GM13976 (cell line): ENCODE results near the gene AGMO.
"Not testable (repeated sequence)": the region's sequence is repeated elsewhere in the genome, so short reads cannot be mapped to it uniquely, and the experiment has no call there.

Source experiments
- DNase-seq: peaks from one replicate; pipeline ENCODE4 v3.0.0; 2012; ENCODE audit warnings: low spot score
- in situ Hi-C: fragments of 300-500 bp; cut with MboI; formaldehyde crosslinking; loops from one replicate; pipeline ENCODE4 v1.12.0; 2022; ENCODE audit warnings: low sequenced_read_pairs, mixed read lengths, inconsistent platforms; ENCODE audit not compliant: unreplicated experiment
- TF ChIP-seq, protein P1 (sequence below): IDR thresholded peaks from 2 replicates; pipeline ENCODE4 v1.5.1; 2012; ENCODE audit warnings: borderline replicate concordance, mild to moderate bottlenecking; ENCODE audit not compliant: insufficient read depth; ENCODE audit errors: extremely low read depth, missing control alignments, control extremely low read depth

Gene AGMO

DNA sequence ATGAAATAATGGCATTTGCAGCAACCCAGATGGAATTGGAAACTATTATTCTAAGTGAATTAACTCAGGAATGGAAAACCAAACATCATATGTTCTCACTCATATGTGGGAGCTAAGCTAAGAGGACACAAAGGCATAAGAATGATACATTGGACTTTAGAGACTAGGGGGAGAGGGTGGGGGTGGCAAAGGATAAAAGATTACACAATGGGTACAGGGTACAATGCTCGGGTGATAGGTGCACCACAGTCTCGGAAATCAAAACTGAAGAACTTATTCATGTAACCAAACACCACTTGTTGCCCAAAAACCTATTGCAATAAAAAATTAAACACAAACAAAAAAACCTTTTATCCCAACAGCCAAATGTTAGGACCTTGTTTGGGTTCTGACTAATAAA lies 17.8 kb downstream of the AGMO start:
- DNase-seq: no peak
- in situ Hi-C loops: no loop called here
- TF ChIP-seq, protein P1, sequence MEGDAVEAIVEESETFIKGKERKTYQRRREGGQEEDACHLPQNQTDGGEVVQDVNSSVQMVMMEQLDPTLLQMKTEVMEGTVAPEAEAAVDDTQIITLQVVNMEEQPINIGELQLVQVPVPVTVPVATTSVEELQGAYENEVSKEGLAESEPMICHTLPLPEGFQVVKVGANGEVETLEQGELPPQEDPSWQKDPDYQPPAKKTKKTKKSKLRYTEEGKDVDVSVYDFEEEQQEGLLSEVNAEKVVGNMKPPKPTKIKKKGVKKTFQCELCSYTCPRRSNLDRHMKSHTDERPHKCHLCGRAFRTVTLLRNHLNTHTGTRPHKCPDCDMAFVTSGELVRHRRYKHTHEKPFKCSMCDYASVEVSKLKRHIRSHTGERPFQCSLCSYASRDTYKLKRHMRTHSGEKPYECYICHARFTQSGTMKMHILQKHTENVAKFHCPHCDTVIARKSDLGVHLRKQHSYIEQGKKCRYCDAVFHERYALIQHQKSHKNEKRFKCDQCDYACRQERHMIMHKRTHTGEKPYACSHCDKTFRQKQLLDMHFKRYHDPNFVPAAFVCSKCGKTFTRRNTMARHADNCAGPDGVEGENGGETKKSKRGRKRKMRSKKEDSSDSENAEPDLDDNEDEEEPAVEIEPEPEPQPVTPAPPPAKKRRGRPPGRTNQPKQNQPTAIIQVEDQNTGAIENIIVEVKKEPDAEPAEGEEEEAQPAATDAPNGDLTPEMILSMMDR: no peak

DNA sequence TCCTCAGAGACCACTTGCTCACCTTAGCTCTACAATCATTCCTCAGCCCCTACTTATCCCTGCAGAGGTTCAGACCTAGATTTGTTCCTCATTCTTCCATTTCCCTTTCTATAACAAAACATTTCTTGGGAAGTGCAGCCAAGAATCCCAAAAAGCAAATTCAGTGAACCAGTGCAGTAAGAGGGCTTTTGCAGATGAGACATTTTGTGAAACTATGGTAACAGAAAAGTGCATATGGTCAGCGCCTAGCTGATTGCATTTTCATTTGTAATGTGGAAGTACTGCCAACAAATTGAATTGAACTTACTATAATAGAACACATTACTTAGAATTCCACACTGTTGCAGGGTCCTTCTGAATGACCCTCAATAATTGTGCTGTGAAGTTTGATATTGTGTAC lies 18.6 kb downstream of the AGMO start:
- in situ Hi-C loops: no loop called here
- TF ChIP-seq, protein P1: no peak
- DNase-seq: no peak

DNA sequence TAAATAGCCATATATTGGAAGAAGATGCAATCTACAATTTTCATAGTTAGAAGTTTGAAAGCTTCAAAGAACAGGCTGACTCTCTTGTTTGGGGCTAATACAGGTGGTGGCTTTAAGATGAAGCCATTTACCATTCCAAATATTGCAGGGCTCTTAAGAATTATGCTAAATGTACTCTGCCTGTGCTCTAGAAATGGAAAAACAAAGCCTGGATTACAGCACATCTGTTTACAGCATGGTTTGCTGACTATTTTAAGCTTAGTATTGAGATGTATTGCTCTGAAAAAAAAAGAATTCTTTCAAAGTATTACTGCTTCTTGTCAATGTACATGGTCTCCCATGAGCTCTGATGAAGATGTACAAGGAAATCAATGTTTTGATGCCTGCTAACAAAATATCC lies 34.2 kb downstream of the AGMO start:
- DNase-seq: no peak
- in situ Hi-C loops: no loop called here
- TF ChIP-seq, protein P1: no peak

DNA sequence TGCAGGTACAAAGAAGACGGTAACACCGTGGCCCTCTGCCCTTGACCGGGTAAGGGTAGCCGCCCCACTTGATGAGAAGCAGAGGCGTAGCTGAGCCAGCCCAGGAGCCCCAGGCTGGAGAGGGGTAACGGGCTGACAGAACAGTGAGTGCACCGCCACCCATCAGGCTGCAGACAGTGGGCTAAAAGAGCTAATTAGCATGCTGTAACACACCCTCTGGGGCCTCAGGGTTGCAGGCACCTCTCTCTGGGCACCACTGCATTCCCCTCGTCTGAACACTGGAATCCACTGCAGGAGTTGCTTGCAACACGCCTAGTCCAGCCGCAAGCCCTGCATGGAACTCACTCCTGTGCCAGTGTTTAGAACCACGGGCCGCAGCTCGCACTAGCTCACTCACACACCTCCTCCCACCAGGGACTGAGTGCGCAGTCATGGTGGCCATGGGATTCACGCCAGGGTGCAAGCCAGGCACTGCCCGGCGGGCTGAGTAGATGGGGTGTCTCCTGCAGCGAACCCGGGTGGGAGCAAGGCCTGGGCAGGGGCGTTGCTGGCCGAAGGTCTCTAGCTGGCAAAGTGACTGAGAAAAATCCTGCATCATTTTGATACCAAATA lies 36.1 kb downstream of the AGMO start:
- no peak for DNase-seq
- in situ Hi-C loops: no loop called here
- TF ChIP-seq, protein P1: no peak

DNA sequence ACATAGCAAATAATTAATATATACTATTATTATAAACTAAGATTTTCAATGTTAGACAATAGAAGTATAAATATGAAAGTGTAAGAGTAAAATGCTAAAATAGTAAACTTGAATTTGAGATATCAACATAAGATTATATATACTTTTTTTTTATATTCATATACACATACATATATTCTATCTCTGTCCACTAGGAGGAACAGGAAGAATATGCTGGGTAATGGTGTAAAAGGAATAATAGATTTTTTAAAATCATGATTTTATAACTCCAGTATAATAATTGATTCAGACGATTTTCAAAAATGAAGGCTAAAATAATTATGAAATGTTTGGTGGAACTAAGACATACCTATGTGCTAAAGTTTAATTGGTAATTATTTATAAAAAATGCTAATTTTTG lies 37.7 kb downstream of the AGMO start:
- DNase-seq: no peak
- TF ChIP-seq, protein P1: no peak
- in situ Hi-C loops: no loop called here

DNA sequence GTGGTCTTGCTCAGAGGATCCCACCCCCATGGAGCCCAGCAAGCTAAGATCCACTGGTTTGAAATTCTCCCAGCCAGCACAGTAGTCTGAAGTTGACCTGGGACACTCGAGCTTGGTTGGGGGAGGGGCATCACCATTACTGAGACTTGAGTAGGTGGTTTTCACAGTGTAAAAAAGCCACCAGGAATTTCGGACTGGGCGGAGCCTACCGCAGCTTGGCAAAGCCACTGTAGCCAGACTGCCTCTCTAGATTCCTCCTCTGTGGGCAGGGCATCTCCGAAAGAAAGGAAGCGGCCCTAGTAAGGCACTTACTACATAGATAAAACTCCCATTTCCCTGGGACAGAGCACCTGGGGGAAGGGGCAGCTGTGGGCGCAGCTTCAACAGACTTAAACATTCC lies 44.0 kb downstream of the AGMO start:
- in situ Hi-C loops, DNase-seq: not testable (repeated sequence)

DNA sequence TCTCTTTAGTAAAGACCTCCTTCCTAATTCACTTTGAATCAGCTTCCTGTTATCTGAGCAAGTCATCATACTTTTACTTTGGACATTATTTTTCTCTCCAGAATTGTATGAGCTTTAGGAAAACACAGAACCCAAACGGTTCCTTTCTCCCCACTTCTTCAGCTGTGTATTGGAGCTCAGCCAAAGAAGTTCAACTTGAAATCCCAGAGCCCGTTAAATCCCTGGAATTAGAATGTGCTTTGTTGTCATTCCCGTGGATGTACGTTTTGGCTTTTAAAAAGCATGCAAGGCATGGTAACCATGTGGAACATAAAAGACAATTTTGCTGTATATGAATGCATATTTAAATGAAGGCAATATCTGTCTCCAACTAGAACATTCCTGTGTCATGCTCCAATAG lies 46.6 kb downstream of the AGMO start:
- no peak for DNase-seq
- TF ChIP-seq, protein P1: no peak
- in situ Hi-C loops: no loop called here

DNA sequence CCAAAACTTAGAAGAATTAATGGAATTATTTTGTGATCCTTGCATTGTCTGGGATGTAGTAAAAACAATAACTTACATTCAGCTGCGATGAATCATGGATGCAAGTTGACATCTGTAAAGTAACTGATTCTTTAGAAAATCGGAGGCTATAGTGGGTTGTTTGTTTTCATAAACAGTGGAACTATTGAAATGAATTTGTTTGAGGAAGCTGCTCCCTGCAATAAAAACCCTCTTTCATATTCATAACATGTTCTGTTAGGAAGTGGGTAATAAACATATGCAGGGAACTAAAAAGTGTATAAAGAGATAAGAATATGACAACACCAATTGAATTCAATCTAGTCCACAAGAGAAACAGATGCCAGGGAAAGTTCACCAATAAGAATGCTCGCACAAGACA lies 53.6 kb downstream of the AGMO start:
- in situ Hi-C loops: no loop called here
- no peak for DNase-seq
- TF ChIP-seq, protein P1: no peak
